AG10803 (cell line): Measurements from ENCODE around the gene NIPAL4.

ENCODE experiments used
- DNase-seq: peaks from one replicate; pipeline ENCODE4 v3.0.0; 2010; ENCODE audit warnings: low read depth
- H3K4me3 ChIP-seq: 2 replicates; pipeline ENCODE4 v1.5.1; 2011; ENCODE audit warnings: mild to moderate bottlenecking, low read length, control low read depth
- CTCF ChIP-seq: conservative IDR thresholded peaks from 2 replicates; pipeline ENCODE4 v1.5.1; 2011; ENCODE audit warnings: mild to moderate bottlenecking, low read length, control low read depth, inconsistent platforms

Gene NIPAL4

DNA sequence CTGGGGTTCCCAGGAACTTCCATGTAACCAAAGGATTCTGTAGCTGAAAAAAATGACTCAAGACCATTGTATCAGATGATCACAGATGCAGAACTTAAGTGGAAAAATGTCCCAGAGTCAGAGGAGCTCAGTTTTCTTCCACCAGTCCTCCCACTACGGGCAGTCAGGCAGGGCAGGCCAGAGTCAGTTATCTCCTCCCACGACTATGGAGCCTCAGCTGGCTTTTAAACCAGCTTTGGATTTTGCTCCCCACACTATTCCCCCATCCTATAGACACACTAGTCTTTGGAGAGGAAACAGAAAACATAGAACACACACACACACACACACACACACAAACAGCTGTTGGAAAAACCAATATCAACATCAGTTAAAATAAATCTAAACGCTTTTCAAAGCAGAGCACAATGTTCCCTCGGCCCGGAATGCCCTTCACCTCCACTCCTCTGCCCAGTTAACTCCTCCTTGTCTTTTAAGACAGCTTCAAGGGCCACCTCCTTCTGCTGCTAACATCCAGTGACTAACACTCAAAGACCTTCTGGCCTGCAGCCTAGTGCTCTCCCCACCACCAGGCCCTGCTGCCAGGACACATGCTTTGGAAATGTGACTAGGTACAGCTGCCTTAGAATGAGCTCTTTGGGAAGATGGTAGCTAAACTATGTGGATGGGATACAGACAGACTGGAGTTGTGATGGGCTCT lies 56.8 kb downstream of the NIPAL4 start:
- no peak for TF ChIP-seq CTCF
- peak; percentile 95 for DNase-seq
- H3K4me3 ChIP-seq, result no peak overlapping the region

DNA sequence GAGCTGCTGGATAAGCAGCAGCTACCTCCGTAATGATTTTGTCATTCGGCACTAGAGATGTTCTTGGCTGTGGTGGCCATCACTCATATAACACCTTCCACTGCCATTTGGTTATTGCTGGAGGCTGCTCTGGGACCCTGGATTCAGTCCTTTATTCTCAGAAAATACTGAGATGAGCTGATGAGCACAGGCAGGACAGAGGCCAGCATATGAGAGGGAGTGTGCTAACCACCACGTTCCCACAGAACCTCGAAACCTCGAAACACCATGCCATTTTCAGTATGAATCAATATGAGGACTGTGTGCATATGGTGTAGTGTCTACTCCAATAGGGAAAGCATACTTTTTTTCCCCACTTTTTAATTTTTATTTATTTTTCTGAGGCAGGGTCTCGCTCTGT lies 59.0 kb downstream of the NIPAL4 start:
- H3K4me3 ChIP-seq, result no peak overlapping the region
- no peak for TF ChIP-seq CTCF
- DNase-seq, result no peak

GRCh38 chr5:157519579-157520253 lies 59.7 kb downstream of the NIPAL4 start:
- no peak for TF ChIP-seq CTCF
- no peak overlapping the region for H3K4me3 ChIP-seq
- DNase-seq, result no peak

DNA sequence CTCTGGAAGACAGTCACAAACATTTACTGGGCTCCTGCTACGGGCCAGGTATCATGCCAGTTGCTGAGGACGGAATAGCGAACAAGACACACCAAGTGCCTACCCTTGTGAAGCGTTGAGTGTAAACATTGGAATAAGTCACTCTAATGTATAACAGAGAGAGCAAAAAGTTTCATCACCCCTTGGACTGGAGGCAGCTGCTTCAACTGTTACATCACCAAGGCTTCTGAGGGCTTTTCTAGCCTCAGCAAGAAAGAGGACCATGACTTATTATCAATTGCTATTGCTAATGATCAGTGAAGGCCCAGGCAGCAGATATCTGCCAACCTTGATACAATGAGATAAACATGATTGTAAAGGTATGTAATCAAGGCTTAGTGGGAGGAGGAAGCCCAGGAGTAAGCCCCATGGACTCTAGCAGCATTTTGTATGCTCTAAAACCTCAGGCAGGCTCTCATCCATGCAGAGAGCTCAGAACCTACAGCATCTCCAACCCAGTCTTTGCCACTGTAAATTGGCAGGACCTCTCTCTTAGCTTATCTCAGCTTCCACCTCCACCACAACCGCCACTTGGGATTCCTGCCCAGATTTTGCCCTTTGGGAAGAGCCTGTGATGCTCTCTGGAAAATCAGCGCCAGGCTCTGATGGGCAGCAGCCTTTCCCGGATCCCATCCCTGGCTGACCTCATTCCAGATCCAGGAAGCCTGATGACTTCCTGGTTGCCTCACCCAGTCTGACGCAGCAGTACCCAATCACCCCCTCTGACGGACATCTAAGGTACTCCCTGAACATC lies 61.1 kb downstream of the NIPAL4 start:
- DNase-seq, result peak; percentile 58
- no peak for TF ChIP-seq CTCF

GRCh38 chr5:157521704-157522029 lies 61.7 kb downstream of the NIPAL4 start:
- no peak for DNase-seq
- no peak overlapping the region for H3K4me3 ChIP-seq
- peak; percentile 7; the same call in 1 of the 2 replicates for TF ChIP-seq CTCF

More for the DNA sequence above, 61.1 kb downstream of the NIPAL4 start:
- H3K4me3 ChIP-seq, result no peak overlapping the region

- TF ChIP-seq CTCF, result no peak
- DNase-seq, result no peak
- H3K4me3 ChIP-seq, result no peak overlapping the region
Observed at GRCh38 chr5:157523976-157524375, 64.0 kb downstream of the NIPAL4 start.
